Measurements from ENCODE around the gene PDXK.

DNA sequence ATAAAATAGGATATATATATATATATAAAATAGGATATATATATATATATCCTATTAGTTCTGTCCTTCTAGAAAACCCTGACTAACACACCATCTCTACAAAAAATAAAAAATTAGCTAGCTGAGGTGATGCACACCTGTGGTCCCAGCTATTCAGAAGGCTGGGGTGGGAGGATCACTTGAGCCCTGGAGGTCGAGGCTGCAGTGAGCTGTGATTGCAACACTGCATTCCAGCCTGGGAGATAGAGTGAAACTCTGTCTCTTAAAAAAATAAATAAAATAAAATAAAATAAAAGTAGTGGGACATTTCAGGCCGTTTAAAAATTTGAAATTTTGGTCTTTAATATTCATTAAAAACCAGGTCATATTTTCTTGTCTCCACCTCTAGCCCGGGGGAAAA lies 66.2 kb downstream of the PDXK start:
- TF ChIP-seq, protein P1, sequence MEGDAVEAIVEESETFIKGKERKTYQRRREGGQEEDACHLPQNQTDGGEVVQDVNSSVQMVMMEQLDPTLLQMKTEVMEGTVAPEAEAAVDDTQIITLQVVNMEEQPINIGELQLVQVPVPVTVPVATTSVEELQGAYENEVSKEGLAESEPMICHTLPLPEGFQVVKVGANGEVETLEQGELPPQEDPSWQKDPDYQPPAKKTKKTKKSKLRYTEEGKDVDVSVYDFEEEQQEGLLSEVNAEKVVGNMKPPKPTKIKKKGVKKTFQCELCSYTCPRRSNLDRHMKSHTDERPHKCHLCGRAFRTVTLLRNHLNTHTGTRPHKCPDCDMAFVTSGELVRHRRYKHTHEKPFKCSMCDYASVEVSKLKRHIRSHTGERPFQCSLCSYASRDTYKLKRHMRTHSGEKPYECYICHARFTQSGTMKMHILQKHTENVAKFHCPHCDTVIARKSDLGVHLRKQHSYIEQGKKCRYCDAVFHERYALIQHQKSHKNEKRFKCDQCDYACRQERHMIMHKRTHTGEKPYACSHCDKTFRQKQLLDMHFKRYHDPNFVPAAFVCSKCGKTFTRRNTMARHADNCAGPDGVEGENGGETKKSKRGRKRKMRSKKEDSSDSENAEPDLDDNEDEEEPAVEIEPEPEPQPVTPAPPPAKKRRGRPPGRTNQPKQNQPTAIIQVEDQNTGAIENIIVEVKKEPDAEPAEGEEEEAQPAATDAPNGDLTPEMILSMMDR (IDR thresholded peaks at IDR 0.05): no peak
- TF ChIP-seq EZH2 (IDR thresholded peaks at IDR 0.05) (no peak), EZH2phosphoT487 (IDR thresholded peaks at IDR 0.05) (no peak)
